Endothelial cell of umbilical vein (primary cell): ENCODE data around the gene WDR4. TPM values are rescaled to one million over a fixed set of nuclear protein-coding genes. Genes with fewer than 3 reads are reported as not detected.
"Not testable (repeated sequence)": the region's sequence is repeated elsewhere in the genome, so short reads cannot be mapped to it uniquely, and the experiment has no call there.

Experiments
- BruUV-seq: library from RNA; stranded (reverse); fragments of 400-500 nt; replicated peaks from 2 replicates; lab custom pipeline; 2021; lab: Mats Ljungman, UMichigan
- CTCF ChIA-PET: fragments of 300-600, 350-600 bp; sonication (Branson Sonifier 250); formaldehyde crosslinking; loops from one replicate; lab custom pipeline; 2021; ENCODE audit warnings: antibody characterized with exemption, inconsistent platforms; lab: Charles Lee
- POLR2A ChIA-PET: fragments of 300-600, 350-600 bp; sonication (Branson Sonifier 250); formaldehyde crosslinking; loops from one replicate; lab custom pipeline; 2021; ENCODE audit warnings: antibody characterized with exemption, inconsistent platforms; lab: Charles Lee
- DNase-seq: peaks from one replicate; pipeline ENCODE4 v3.0.0-alpha.2; 2011; ENCODE audit warnings: low read depth, low spot score
- FAIRE-seq: peaks from 2 replicates; lab custom pipeline; 2011; peaks lifted over from hg19 to GRCh38; lab: Jason Lieb, UNC
- H2AFZ ChIP-seq: 2 replicates; pipeline ENCODE4 v1.6.0; 2012; ENCODE audit warnings: low read depth, low read length, control low read depth, inconsistent platforms
- H3K27ac ChIP-seq: 2 replicates; pipeline ENCODE4 v1.5.1; 2011; ENCODE audit warnings: low read depth, mild to moderate bottlenecking, control low read depth, low read length, moderate library complexity; ENCODE audit not compliant: insufficient read depth
- H3K27me3 ChIP-seq, 2 experiments: 2 replicates each; pipeline versions ENCODE4 v1.6.0 to v1.6.1; 2011; ENCODE audit warnings: low read length in 2 of 2, mixed read lengths in 1 of 2; ENCODE audit not compliant: control insufficient read depth in 2 of 2, insufficient read depth in 2 of 2
- H3K36me3 ChIP-seq, 2 experiments: 2 replicates in 1 of 2; 3 replicates in 1 of 2; pipeline ENCODE4 v1.5.1; 2011; ENCODE audit warnings: low read length in 2 of 2, mild to moderate bottlenecking in 1 of 2, moderate library complexity in 1 of 2; ENCODE audit not compliant: control insufficient read depth in 2 of 2, insufficient read depth in 2 of 2; ENCODE audit errors: extremely low read depth in 1 of 2
- H3K4me1 ChIP-seq: 3 replicates; pipeline ENCODE4 v1.5.1; 2011; ENCODE audit warnings: mild to moderate bottlenecking, low read length; ENCODE audit not compliant: control insufficient read depth, insufficient read depth; ENCODE audit errors: extremely low read depth
- H3K4me2 ChIP-seq: 2 replicates; pipeline ENCODE4 v1.6.1; 2011; ENCODE audit warnings: low read length, control low read depth, mixed read lengths; ENCODE audit not compliant: insufficient read depth
- H3K4me3 ChIP-seq, 3 experiments: fragments of 200-600 bp in 1 of 3; sonication (generic), shearing (Covaris generic) in 1 of 3; replicated peaks in 1 of 3; 2 replicates each; pipeline ENCODE4 v1.5.1; 2011 to 2016; ENCODE audit warnings: control low read depth in 3 of 3, low read length in 3 of 3, mild to moderate bottlenecking in 2 of 3, inconsistent platforms in 1 of 3, low read depth in 1 of 3, moderate library complexity in 1 of 3; ENCODE audit not compliant: insufficient read depth in 1 of 3
- H3K79me2 ChIP-seq: 2 replicates; pipeline ENCODE4 v1.6.0; 2012; ENCODE audit warnings: low read length, inconsistent platforms; ENCODE audit not compliant: control insufficient read depth, insufficient read depth
- H3K9ac ChIP-seq: replicated peaks from 2 replicates; pipeline ENCODE3; 2011; ENCODE audit warnings: low read length, control low read depth; ENCODE audit not compliant: insufficient read depth; ENCODE audit errors: extremely low read depth
- H3K9me1 ChIP-seq: replicated peaks from 3 replicates; pipeline ENCODE4 v1.6.0; 2011; ENCODE audit warnings: mild to moderate bottlenecking, low read length; ENCODE audit not compliant: control insufficient read depth, insufficient read depth; ENCODE audit errors: extremely low read depth
- H3K9me3 ChIP-seq: replicated peaks from 2 replicates; pipeline ENCODE4 v1.5.1; 2012; ENCODE audit warnings: low read length, inconsistent platforms; ENCODE audit not compliant: control insufficient read depth, insufficient read depth
- H4K20me1 ChIP-seq: replicated peaks from 2 replicates; pipeline ENCODE3; 2011; ENCODE audit warnings: mild to moderate bottlenecking, low read length; ENCODE audit not compliant: control insufficient read depth, insufficient read depth; ENCODE audit errors: extremely low read depth
- CTCF ChIP-seq, 2 donors: IDR thresholded peaks; 1 replicate in 1 of 2; 2 replicates in 1 of 2; pipeline ENCODE4 v1.5.1; 2011; ENCODE audit warnings: low read length in 2 of 2, mild to moderate bottlenecking in 2 of 2, moderate library complexity in 2 of 2, control low read depth in 1 of 2, inconsistent platforms in 1 of 2, low read depth in 1 of 2; ENCODE audit not compliant: insufficient read depth in 1 of 2; ENCODE audit errors: extremely low read depth in 1 of 2
- EZH2 ChIP-seq: IDR thresholded peaks from 2 replicates; pipeline ENCODE4 v1.6.1; 2012; ENCODE audit warnings: borderline replicate concordance, low read depth, mild to moderate bottlenecking, moderate library complexity, low read length, inconsistent platforms; ENCODE audit not compliant: severe bottlenecking
- FOS ChIP-seq: IDR thresholded peaks from 2 replicates; pipeline ENCODE4 v1.6.1; 2011; ENCODE audit warnings: mild to moderate bottlenecking, low read length, moderate library complexity, borderline replicate concordance; ENCODE audit not compliant: insufficient read depth
- JUN ChIP-seq: IDR thresholded peaks from 2 replicates; pipeline ENCODE4 v1.6.1; 2011; ENCODE audit warnings: borderline replicate concordance, low read depth; ENCODE audit not compliant: insufficient read length, insufficient read depth
- MYC ChIP-seq: IDR thresholded peaks from one replicate; pipeline ENCODE4 v1.6.1; 2011; ENCODE audit warnings: mild to moderate bottlenecking, low read depth, low read length
- POLR2AphosphoS5 ChIP-seq: IDR thresholded peaks from 2 replicates; pipeline ENCODE4 v1.6.1; 2012; ENCODE audit warnings: low read depth, mild to moderate bottlenecking, control low read depth, low read length, moderate library complexity; ENCODE audit not compliant: insufficient read depth
- dilution Hi-C: fragments of 300-500 bp; cut with MboI; formaldehyde crosslinking; loops from one replicate; pipeline ENCODE4 v1.15.0; 2019; ENCODE audit warnings: low sequenced_read_pairs; ENCODE audit not compliant: extremely low pct_ligation_motif_present
- intact Hi-C: fragments of 100-400 bp; cut with micrococcal nuclease; formaldehyde crosslinking; loops from one replicate; pipeline ENCODE4 v1.10.0; 2022
- polyA plus RNA-seq, 4 experiments: library from polyadenylated mRNA; depleted of rRNA in 3 of 4; stranded (reverse) in 3 of 4; unstranded in 1 of 4; fragments of >200 nt; gene quantifications; 2 replicates each; pipeline versions ENCODE4 v1.2.1 to v1.2.3, GENCODE V29; 2011 to 2012; ENCODE audit warnings: missing spikeins in 1 of 4
- total RNA-seq: library from RNA; stranded (reverse); gene quantifications from 2 replicates; pipeline ENCODE4 v1.2.3, GENCODE V29; 2021

WDR4 gene
- total and polyA plus RNA-seq, 2 donors (not counting 3 experiments of a cell fraction or from before 2014, with no cell fraction given): 24.5 to 40.0 TPM

GRCh38 chr21:42806509-42807140 is 72.7 kb downstream of the WDR4 start:
- dilution Hi-C loops: no loop called here
- DNase-seq (no peak), FAIRE-seq (no peak)
- peaks cover 0 to 4% of the 10 kb centered on the region in 2 experiments for H3K27me3 ChIP-seq
- H2AFZ ChIP-seq: no peak overlapping the region
- H3K36me3 ChIP-seq: no peaks in the 10 kb centered on the region
- no peak overlapping the region for H3K27ac ChIP-seq
- intact Hi-C loops: no loop called here
- H3K4me3 ChIP-seq: no peak overlapping the region
- no peak overlapping the region for H3K9ac ChIP-seq
- no peak overlapping the region for H3K4me2 ChIP-seq
- no TSS peak for BruUV-seq
- ChIA-PET CTCF (interaction anchor here (0.8 kb wide), 1 partner anchor 18 kb away, joined by 3 read pairs; no protein-coding TSS in a partner anchor), POLR2A (no interaction called here)
- no peaks in the 10 kb centered on the region for H3K9me3 ChIP-seq
- H3K4me1 ChIP-seq: no peaks in the 10 kb centered on the region
- H3K9me1 ChIP-seq: no peaks in the 10 kb centered on the region
- no peaks in the 10 kb centered on the region for H3K79me2 ChIP-seq
- TF ChIP-seq EZH2 (no peak), POLR2AphosphoS5 (no peak), FOS (no peak), CTCF (IDR thresholded peaks at IDR 0.05; ENCODE audit: extremely low read depth in 1 of 2, insufficient read depth in 1 of 2, low read depth in 1 of 2, low read length in 2 of 2) (no peak), MYC (no peak), JUN (no peak)
- H4K20me1 ChIP-seq: no peaks in the 10 kb centered on the region

- H3K9me3 ChIP-seq, H3K4me1 ChIP-seq, H3K27ac ChIP-seq, intact Hi-C loops, H3K79me2 ChIP-seq, H3K27me3 ChIP-seq, H3K36me3 ChIP-seq, H2AFZ ChIP-seq, dilution Hi-C loops, CTCF ChIA-PET, H3K4me3 ChIP-seq, H3K9ac ChIP-seq, FAIRE-seq, H3K9me1 ChIP-seq, DNase-seq, BruUV-seq, H3K4me2 ChIP-seq, H4K20me1 ChIP-seq, POLR2A ChIA-PET: not testable (repeated sequence)
Observed at GRCh38 chr21:42801616-42802015, 77.7 kb downstream of the WDR4 start.
